GM12801 (cell line): ENCODE measurements around the gene ZG16.

Experiments used
- CTCF ChIP-seq: IDR thresholded peaks from one replicate; pipeline ENCODE4 v1.5.1; 2011; ENCODE audit warnings: control low read depth; ENCODE audit not compliant: insufficient read length; ENCODE audit errors: extremely low read depth

ZG16 gene

GRCh38 chr16:29777576-29778350, at the start of gene ZG16:
Gene ZG16, plus strand, starts transcription at chr16:29778256. Its CDS starts 1,011 bp downstream, at chr16:29779267.
- no peak for TF ChIP-seq CTCF

- no peak for TF ChIP-seq CTCF
Observed at GRCh38 chr16:29729116-29729521, 48.9 kb upstream of the ZG16 start.

GRCh38 chr16:29730649-29731048, 47.4 kb upstream of the ZG16 start:
- no peak for TF ChIP-seq CTCF

GRCh38 chr16:29734786-29735185, 43.3 kb upstream of the ZG16 start:
- TF ChIP-seq CTCF: no peak

GRCh38 chr16:29736112-29736511, 41.9 kb upstream of the ZG16 start:
- no peak for TF ChIP-seq CTCF

- TF ChIP-seq CTCF: no peak
Observed at GRCh38 chr16:29736764-29737163, 41.3 kb upstream of the ZG16 start.

GRCh38 chr16:29737713-29738112, 40.3 kb upstream of the ZG16 start:
- TF ChIP-seq CTCF: no peak

GRCh38 chr16:29738514-29738913, 39.5 kb upstream of the ZG16 start:
- no peak for TF ChIP-seq CTCF
